Smooth muscle cell (in vitro differentiated cells): ENCODE measurements around the gene TEDDM1. TPM values are rescaled to one million over a fixed set of nuclear protein-coding genes. Genes with fewer than 3 reads are reported as not detected.

Experiments used
- DNase-seq: peaks from one replicate; lab custom pipeline; 2025; ENCODE audit not compliant: unreplicated experiment; lab: John Stamatoyannopoulos, UW
- H2AFZ ChIP-seq: fragments of 200-600 bp; sonication (generic); 2 replicates; pipeline ENCODE4 v1.6.0; 2016; ENCODE audit warnings: antibody characterized with exemption, low read depth, mild to moderate bottlenecking
- H3F3A ChIP-seq: fragments of 200-600 bp; sonication (generic); 2 replicates; pipeline ENCODE4 v1.6.0; 2017; ENCODE audit warnings: antibody characterized with exemption, low read depth
- H3K27ac ChIP-seq: fragments of 200-600 bp; sonication (generic); 2 replicates; pipeline ENCODE4 v1.5.1; 2016; ENCODE audit warnings: low read depth, mild to moderate bottlenecking
- H3K27me3 ChIP-seq: fragments of 200-600 bp; sonication (generic); 2 replicates; pipeline ENCODE4 v1.6.1; 2016; ENCODE audit warnings: low read depth, mild to moderate bottlenecking
- H3K36me3 ChIP-seq: fragments of 200-600 bp; sonication (generic); 2 replicates; pipeline ENCODE4 v1.5.1; 2016; ENCODE audit warnings: low read depth
- H3K4me1 ChIP-seq: fragments of 200-600 bp; sonication (generic); 2 replicates; pipeline ENCODE4 v1.5.1; 2016; ENCODE audit warnings: low read depth
- H3K4me2 ChIP-seq: fragments of 200-600 bp; sonication (generic); 2 replicates; pipeline ENCODE4 v1.6.0; 2016; ENCODE audit warnings: mild to moderate bottlenecking
- H3K4me3 ChIP-seq: fragments of 200-600 bp; sonication (generic); 2 replicates; pipeline ENCODE4 v1.5.1; 2016; ENCODE audit warnings: mild to moderate bottlenecking
- H3K79me2 ChIP-seq: fragments of 200-600 bp; sonication (generic); 2 replicates; pipeline ENCODE4 v1.6.0; 2016; ENCODE audit warnings: low read depth, mild to moderate bottlenecking
- H3K9ac ChIP-seq: fragments of 200-600 bp; sonication (generic); 2 replicates; pipeline ENCODE4 v1.6.0; 2016; ENCODE audit warnings: low read depth
- H3K9me3 ChIP-seq: fragments of 200-600 bp; sonication (generic); replicated peaks from 2 replicates; pipeline ENCODE4 v1.5.1; 2016; ENCODE audit warnings: low read depth
- H4K20me1 ChIP-seq: fragments of 200-600 bp; sonication (generic); 2 replicates; pipeline ENCODE4 v1.6.0; 2016; ENCODE audit warnings: low read depth
- WGBS: methylation state at CpG from one replicate; pipeline ENCODE4 v1.1.7; 2016; ENCODE audit warnings: low lambda C conversion rate; 5-methylcytosine and 5-hydroxymethylcytosine counted together
- polyA plus RNA-seq: library from polyadenylated mRNA; unstranded; fragments of >200 nt; fragmentation: Nextera tagmentation; extraction: Ambion mirVana; gene quantifications from 2 replicates; pipeline ENCODE4 v1.2.1, GENCODE V29; 2016
- total RNA-seq: library from RNA; depleted of rRNA; stranded (reverse); fragments of >200 nt; gene quantifications from 2 replicates; pipeline ENCODE4 v1.2.3, GENCODE V29; 2014
- TF ChIP-seq, protein P1 (sequence below): fragments of 200-600 bp; sonication (generic); IDR thresholded peaks from 2 replicates; pipeline ENCODE4 v1.5.1; 2017; ENCODE audit warnings: borderline replicate concordance, mild to moderate bottlenecking, antibody characterized with exemption; ENCODE audit not compliant: insufficient read depth, poor library complexity, severe bottlenecking

The TEDDM1 gene
- total and polyA plus RNA-seq, 2 experiments from 2014 or later, result not detected

DNA sequence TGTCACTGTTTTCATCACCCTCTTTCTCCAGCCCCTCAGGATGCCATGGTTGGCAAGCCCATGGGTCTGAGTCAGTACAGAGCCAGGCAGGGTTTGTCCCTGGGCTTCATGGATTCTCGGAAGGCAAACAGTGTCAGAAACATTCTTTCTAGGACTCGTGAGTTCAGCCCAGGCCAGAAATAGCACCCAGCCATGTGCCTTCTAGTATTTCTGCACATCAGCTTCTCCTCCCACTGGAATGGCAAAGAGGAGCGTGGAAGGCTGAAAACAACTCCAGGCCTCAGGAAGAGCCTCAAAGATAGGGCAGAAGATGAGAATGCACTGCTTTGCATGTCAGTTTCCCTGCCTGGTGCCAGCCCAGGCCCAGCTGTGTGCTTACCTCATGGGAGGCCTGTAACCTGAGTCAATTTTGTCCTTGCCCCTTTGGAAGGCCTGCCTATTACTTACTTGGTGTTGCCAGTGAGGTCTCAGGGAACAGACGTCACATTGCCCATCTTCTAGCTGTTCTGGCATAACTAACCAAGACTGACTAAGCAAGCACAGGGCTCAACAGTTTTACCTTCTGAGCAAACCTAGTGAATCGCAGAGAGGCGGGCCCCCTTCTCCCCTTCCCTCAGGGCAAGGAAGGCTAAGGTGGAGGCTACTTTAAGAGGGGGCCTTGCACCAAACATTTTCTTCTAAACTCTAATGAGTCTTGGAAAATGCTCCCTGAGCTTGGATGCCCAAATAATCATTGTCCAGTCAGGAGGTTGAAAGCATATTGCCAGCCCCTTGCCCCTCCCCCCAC lies 51.3 kb downstream of the TEDDM1 start:
- Histone ChIP-seq H3F3A (no peaks in the 10 kb centered on the region), H3K4me2 (no peak overlapping the region), H4K20me1 (no peaks in the 10 kb centered on the region), H3K9ac (no peak overlapping the region), H3K9me3 (no peaks in the 10 kb centered on the region), H3K36me3 (no peaks in the 10 kb centered on the region), H3K27me3 (no peaks in the 10 kb centered on the region), H3K4me3 (no peak overlapping the region), H2AFZ (peak overlapping the region; percentile 10), H3K27ac (peak overlapping the region; percentile 29), H3K4me1 (peaks cover 8% of the 10 kb centered on the region), H3K79me2 (no peaks in the 10 kb centered on the region)
- TF ChIP-seq, protein P1, sequence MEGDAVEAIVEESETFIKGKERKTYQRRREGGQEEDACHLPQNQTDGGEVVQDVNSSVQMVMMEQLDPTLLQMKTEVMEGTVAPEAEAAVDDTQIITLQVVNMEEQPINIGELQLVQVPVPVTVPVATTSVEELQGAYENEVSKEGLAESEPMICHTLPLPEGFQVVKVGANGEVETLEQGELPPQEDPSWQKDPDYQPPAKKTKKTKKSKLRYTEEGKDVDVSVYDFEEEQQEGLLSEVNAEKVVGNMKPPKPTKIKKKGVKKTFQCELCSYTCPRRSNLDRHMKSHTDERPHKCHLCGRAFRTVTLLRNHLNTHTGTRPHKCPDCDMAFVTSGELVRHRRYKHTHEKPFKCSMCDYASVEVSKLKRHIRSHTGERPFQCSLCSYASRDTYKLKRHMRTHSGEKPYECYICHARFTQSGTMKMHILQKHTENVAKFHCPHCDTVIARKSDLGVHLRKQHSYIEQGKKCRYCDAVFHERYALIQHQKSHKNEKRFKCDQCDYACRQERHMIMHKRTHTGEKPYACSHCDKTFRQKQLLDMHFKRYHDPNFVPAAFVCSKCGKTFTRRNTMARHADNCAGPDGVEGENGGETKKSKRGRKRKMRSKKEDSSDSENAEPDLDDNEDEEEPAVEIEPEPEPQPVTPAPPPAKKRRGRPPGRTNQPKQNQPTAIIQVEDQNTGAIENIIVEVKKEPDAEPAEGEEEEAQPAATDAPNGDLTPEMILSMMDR, result no peak
- 54% methylated on average over 6 of the region's 6 CpGs for WGBS
- DNase-seq, result no peak

Other genes starting within 250 kb of the TEDDM1 start
- gene GLUL, start 8.9 kb downstream of the TEDDM1 start, total RNA-seq, result 108 and 133 TPM in 2 replicates
- gene GLUL, start 8.9 kb downstream of the TEDDM1 start, polyA plus RNA-seq, result 104 and 127 TPM in 2 replicates
- gene RGSL1, start 49.5 kb upstream of the TEDDM1 start, total RNA-seq, result not detected in 2 replicates
- not detected in 2 replicates for gene RGSL1, start 49.5 kb upstream of the TEDDM1 start, polyA plus RNA-seq
- 4.1 and 4.7 TPM in 2 replicates for gene RNASEL, start 188.6 kb upstream of the TEDDM1 start, total RNA-seq
- gene RNASEL, start 188.6 kb upstream of the TEDDM1 start, polyA plus RNA-seq, result 2.2 and 4.5 TPM in 2 replicates
- gene RGS16, start 203.7 kb upstream of the TEDDM1 start, total RNA-seq, result 2.9 and 3.0 TPM in 2 replicates
- gene RGS16, start 203.7 kb upstream of the TEDDM1 start, polyA plus RNA-seq, result 6.9 and 9.9 TPM in 2 replicates